NCI-H1694 treated with DMSO at 0.1 percent for 48 hours (cell line): ENCODE data around the gene SH3TC1.

ENCODE experiments used
- DNase-seq: peaks from one replicate; lab custom pipeline; 2025; lab: John Stamatoyannopoulos, UW

The SH3TC1 gene

GRCh38 chr4:8214136-8214535 lies 15.0 kb downstream of the SH3TC1 start:
- DNase-seq = no peak

GRCh38 chr4:8215001-8215427 lies 15.9 kb downstream of the SH3TC1 start:
- no peak for DNase-seq

GRCh38 chr4:8215641-8216442 lies 16.8 kb downstream of the SH3TC1 start:
- no peak for DNase-seq

GRCh38 chr4:8216443-8217245 lies 17.6 kb downstream of the SH3TC1 start:
- DNase-seq = no peak

- no peak for DNase-seq
These were observed 18.1 kb downstream of the SH3TC1 start for GRCh38 chr4:8217246-8217511.

- no peak for DNase-seq
These were observed 18.8 kb downstream of the SH3TC1 start for GRCh38 chr4:8217871-8218270.

GRCh38 chr4:8218371-8219031 lies 19.4 kb downstream of the SH3TC1 start:
- DNase-seq = no peak

GRCh38 chr4:8219236-8219635 lies 20.1 kb downstream of the SH3TC1 start:
- DNase-seq = no peak

- DNase-seq = no peak
These were observed 21.8 kb downstream of the SH3TC1 start for GRCh38 chr4:8220661-8221450.

- DNase-seq = no peak
These were observed 22.4 kb downstream of the SH3TC1 start for GRCh38 chr4:8221476-8221875.

- no peak for DNase-seq
These were observed 22.9 kb downstream of the SH3TC1 start for GRCh38 chr4:8221985-8222384.

GRCh38 chr4:8222609-8223388 lies 23.7 kb downstream of the SH3TC1 start:
- DNase-seq = no peak

GRCh38 chr4:8224267-8224974 lies 25.3 kb downstream of the SH3TC1 start:
- DNase-seq = no peak

- no peak for DNase-seq
These were observed 26.0 kb downstream of the SH3TC1 start for GRCh38 chr4:8224975-8225625.

GRCh38 chr4:8225706-8226443 lies 26.8 kb downstream of the SH3TC1 start:
- peak; percentile 22 for DNase-seq

GRCh38 chr4:8227201-8227770 lies 28.2 kb downstream of the SH3TC1 start:
- no peak for DNase-seq

- no peak for DNase-seq
These were observed 28.8 kb downstream of the SH3TC1 start for GRCh38 chr4:8227771-8228318.

- DNase-seq = no peak
These were observed 29.5 kb downstream of the SH3TC1 start for GRCh38 chr4:8228319-8229250.
